Osteoblast (primary cell): Measurements from ENCODE around the gene TEFM. TPM values are rescaled to one million over a fixed set of nuclear protein-coding genes. Genes with fewer than 3 reads are reported as not detected.
A peak's percentile ranks its signal among the peaks of the same experiment; 100 is the strongest.

Experiments
- DNase-seq: peaks from one replicate; pipeline ENCODE4 v3.0.0; 2011; ENCODE audit warnings: low spot score, mixed read lengths; ENCODE audit not compliant: insufficient read length; ENCODE audit errors: missing footprints
- H2AFZ ChIP-seq: 2 replicates; pipeline ENCODE4 v1.6.0; 2011; ENCODE audit warnings: mild to moderate bottlenecking, low read length
- H3K27ac ChIP-seq: 2 replicates; pipeline ENCODE4 v1.5.1; 2011; ENCODE audit warnings: mild to moderate bottlenecking, low read depth, low read length, moderate library complexity
- H3K27me3 ChIP-seq: 2 replicates; pipeline ENCODE4 v1.6.0; 2012; ENCODE audit warnings: mild to moderate bottlenecking, control low read depth, inconsistent platforms, low read length, moderate library complexity; ENCODE audit not compliant: insufficient read depth
- H3K36me3 ChIP-seq: 2 replicates; pipeline ENCODE4 v1.5.1; 2011; ENCODE audit warnings: mild to moderate bottlenecking, low read length, control low read depth, moderate library complexity; ENCODE audit not compliant: insufficient read depth
- H3K4me1 ChIP-seq: 2 replicates; pipeline ENCODE4 v1.5.1; 2011; ENCODE audit warnings: mild to moderate bottlenecking, low read length, control low read depth, moderate library complexity; ENCODE audit not compliant: insufficient read depth
- H3K4me2 ChIP-seq: 2 replicates; pipeline ENCODE4 v1.6.0; 2011; ENCODE audit warnings: mild to moderate bottlenecking, low read length; ENCODE audit not compliant: insufficient read depth
- H3K4me3 ChIP-seq: fragments of 200-600 bp; sonication (generic); 3 replicates; pipeline ENCODE4 v1.5.1; 2012; ENCODE audit warnings: mild to moderate bottlenecking, low read length, inconsistent platforms; ENCODE audit not compliant: insufficient read depth
- H3K79me2 ChIP-seq: 2 replicates; pipeline ENCODE4 v1.6.0; 2012; ENCODE audit warnings: mild to moderate bottlenecking, low read length, control low read depth, inconsistent platforms; ENCODE audit not compliant: insufficient read depth
- H3K9me3 ChIP-seq: 2 replicates; pipeline ENCODE4 v1.5.1; 2011; ENCODE audit warnings: low read depth, low read length, control low read depth
- H4K20me1 ChIP-seq: 2 replicates; pipeline ENCODE4 v1.6.0; 2012; ENCODE audit warnings: mild to moderate bottlenecking, low read length, control low read depth; ENCODE audit not compliant: insufficient read depth
- total RNA-seq: library from RNA; depleted of rRNA; stranded (reverse); fragments of >200 nt; gene quantifications from 2 replicates; pipeline ENCODE4 v1.2.3, GENCODE V29; 2012
- TF ChIP-seq, protein P1 (sequence below): IDR thresholded peaks from 2 replicates; pipeline ENCODE4 v1.5.1; 2011; ENCODE audit warnings: mild to moderate bottlenecking, low read depth, low read length, moderate library complexity; ENCODE audit errors: extremely low read depth

TEFM gene
- total RNA-seq, 1 donor, result 10.9 TPM

DNA sequence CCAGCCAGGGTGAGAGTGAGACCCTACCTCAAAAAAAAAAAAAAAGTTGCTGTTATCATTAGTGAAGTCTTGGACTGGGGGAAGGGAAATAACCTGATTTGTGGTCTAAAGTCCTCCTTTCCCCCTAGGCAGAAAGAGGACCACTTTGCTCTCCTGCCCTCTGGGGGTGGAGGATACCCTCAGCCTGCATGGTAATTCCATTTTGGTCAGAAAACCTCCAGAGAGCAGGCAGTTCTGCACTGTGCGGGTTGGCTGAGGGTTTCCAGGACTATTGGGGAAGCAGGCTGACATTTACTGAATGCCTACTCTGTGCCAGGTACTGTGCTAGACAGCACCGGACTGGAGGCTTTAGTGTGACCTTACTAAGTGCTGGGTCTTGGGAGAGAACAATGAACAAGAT lies 18.3 kb upstream of the TEFM start:
- Histone ChIP-seq H3K27ac (no peak overlapping the region), H3K79me2 (no peaks in the 10 kb centered on the region), H3K4me3 (no peak overlapping the region), H4K20me1 (no peaks in the 10 kb centered on the region), H3K36me3 (no peaks in the 10 kb centered on the region), H2AFZ (no peak overlapping the region), H3K4me1 (peaks cover 3% of the 10 kb centered on the region), H3K27me3 (peaks cover 45% of the 10 kb centered on the region), H3K4me2 (no peak overlapping the region), H3K9me3 (no peaks in the 10 kb centered on the region)
- TF ChIP-seq, protein P1, sequence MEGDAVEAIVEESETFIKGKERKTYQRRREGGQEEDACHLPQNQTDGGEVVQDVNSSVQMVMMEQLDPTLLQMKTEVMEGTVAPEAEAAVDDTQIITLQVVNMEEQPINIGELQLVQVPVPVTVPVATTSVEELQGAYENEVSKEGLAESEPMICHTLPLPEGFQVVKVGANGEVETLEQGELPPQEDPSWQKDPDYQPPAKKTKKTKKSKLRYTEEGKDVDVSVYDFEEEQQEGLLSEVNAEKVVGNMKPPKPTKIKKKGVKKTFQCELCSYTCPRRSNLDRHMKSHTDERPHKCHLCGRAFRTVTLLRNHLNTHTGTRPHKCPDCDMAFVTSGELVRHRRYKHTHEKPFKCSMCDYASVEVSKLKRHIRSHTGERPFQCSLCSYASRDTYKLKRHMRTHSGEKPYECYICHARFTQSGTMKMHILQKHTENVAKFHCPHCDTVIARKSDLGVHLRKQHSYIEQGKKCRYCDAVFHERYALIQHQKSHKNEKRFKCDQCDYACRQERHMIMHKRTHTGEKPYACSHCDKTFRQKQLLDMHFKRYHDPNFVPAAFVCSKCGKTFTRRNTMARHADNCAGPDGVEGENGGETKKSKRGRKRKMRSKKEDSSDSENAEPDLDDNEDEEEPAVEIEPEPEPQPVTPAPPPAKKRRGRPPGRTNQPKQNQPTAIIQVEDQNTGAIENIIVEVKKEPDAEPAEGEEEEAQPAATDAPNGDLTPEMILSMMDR, result no peak
- DNase-seq, result peak; percentile 25

DNA sequence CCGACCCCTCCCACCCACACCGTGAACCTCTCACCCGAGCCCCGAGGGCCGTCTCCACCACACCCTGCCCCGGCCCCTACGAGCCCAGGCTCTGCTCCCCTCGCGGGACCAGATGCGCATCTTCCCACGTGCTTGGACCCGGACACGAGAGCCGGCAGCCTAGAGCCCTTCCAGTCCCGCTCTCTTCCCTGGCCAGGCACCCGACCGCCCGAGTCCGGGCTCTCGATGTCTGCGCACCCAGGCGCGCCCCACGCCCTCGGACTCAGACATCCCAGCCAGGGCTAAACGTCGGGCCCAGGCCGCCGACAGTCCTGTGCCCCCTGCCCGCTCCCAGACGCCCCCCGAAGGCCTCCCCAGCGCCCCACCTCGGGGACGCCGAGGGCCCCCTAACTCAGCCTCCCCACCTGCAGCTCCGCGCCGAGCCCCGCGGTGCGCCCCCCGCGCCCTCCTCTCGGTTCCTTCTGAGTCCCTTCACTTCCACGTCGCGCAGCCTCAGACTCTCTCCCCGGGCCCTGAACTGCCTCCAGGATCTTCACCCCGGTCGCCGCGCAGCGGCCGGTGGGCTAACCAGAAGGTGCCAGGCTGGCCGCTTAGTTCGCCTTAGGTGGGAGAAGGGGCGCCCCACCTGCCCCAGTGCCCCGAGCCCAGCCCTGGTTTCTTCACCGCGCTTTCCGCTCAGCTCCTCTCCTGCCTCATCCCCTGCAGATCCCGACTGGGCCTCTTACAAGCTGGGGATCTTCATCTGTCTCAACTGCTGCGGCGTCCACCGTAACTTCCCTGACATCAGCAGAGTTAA lies 16.4 kb upstream of the TEFM start:
- Histone ChIP-seq H2AFZ (peak overlapping the region; percentile 51), H4K20me1 (no peaks in the 10 kb centered on the region), H3K4me3 (peak overlapping the region; percentile 62), H3K27ac (no peak overlapping the region), H3K79me2 (no peaks in the 10 kb centered on the region), H3K9me3 (no peaks in the 10 kb centered on the region), H3K4me2 (peak overlapping the region; percentile 72), H3K36me3 (no peaks in the 10 kb centered on the region), H3K27me3 (peaks cover 48% of the 10 kb centered on the region), H3K4me1 (peaks cover 3% of the 10 kb centered on the region)
- peak; percentile 85 for DNase-seq
- TF ChIP-seq, protein P1, result no peak

DNA sequence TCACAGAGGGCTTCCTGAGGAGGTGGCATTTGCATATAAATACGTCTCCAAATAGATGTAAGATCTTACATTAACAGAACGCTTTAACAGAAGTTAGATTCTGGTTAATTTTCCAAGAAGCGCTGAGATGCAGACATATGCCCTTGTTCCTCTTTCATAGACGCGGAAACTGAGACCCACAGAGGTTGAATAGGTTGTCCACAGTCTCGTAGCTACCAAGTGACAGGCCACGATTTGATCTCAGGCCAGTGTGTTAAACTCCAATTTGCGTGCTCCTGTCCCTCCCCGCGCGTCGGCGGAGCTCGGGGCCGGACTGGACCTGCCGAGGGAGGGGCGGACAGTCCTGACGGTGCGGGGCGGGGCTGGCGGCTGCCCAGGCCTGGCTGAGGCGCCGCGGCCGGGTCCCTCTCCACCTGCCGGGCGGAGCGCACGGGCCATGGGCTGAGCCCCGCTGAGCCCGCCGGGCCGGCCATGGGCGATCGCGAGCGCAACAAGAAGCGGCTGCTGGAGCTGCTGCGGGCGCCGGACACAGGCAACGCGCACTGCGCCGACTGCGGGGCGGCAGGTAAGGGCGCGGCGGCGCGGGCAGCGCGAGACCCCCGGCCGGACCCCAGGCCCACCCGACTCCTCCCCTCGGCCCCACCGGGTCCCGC lies 15.6 kb upstream of the TEFM start, which contains the start of gene ADAP2:
Gene ADAP2, plus strand, starts transcription at position 402 of the 653 bp plus-strand sequence. Its CDS starts 70 bp downstream, at position 472.
- H2AFZ ChIP-seq, result peak within 1 kb of the TSS; percentile 51
- H3K4me3 ChIP-seq, result peak within 1 kb of the TSS; percentile 62
- H4K20me1 ChIP-seq, result no peaks in the 10 kb centered on the region
- H3K36me3 ChIP-seq, result no peaks in the 10 kb centered on the region
- H3K79me2 ChIP-seq, result no peaks in the 10 kb centered on the region
- peaks cover 48% of the 10 kb centered on the region for H3K27me3 ChIP-seq
- H3K4me1 ChIP-seq, result peaks cover 3% of the 10 kb centered on the region
- H3K27ac ChIP-seq, result no peak within 1 kb of the TSS
- H3K9me3 ChIP-seq, result no peaks in the 10 kb centered on the region
- DNase-seq, result peak; percentile 73
- TF ChIP-seq, protein P1, result no peak
- peak within 1 kb of the TSS; percentile 72 for H3K4me2 ChIP-seq
